ENCODE results near the gene MTLN.

- TF ChIP-seq CTCF (IDR thresholded peaks at IDR 0.05) (no peak), POLR2A (IDR thresholded peaks at IDR 0.05) (no peak), POLR2AphosphoS5 (IDR thresholded peaks at IDR 0.05) (no peak), EP300 (IDR thresholded peaks at IDR 0.05) (no peak)
Observed at GRCh38 chr2:110221938-110222337, 9.6 kb upstream of the MTLN start.
